Fibroblast of lung (primary cell): Measurements from ENCODE around the gene FAM187B.

Source experiments
- CTCF ChIP-seq, 2 donors: IDR thresholded peaks in 1 of 2; conservative IDR thresholded peaks in 1 of 2; 1 replicate in 1 of 2; 2 replicates in 1 of 2; pipeline ENCODE4 v1.5.1; 2011 to 2012; ENCODE audit warnings: low read length in 2 of 2, control low read depth in 1 of 2, inconsistent platforms in 1 of 2, low read depth in 1 of 2, mild to moderate bottlenecking in 1 of 2
- EZH2 ChIP-seq: IDR thresholded peaks from 2 replicates; pipeline ENCODE4 v1.5.1; 2012; ENCODE audit warnings: low read length, control low read depth, mild to moderate bottlenecking; ENCODE audit errors: missing control alignments

GRCh38 chr19:35229601-35230000 lies 1.1 kb upstream of the FAM187B start:
- TF ChIP-seq CTCF (conservative IDR thresholded peaks at IDR 0.05 in 1 of 2, IDR thresholded peaks at IDR 0.05 in 1 of 2; ENCODE audit: low read depth in 1 of 2, low read length in 2 of 2) (no peak), EZH2 (no peak)
